HUES6 (cell line): ENCODE data around the gene MS4A2.
"Not testable (repeated sequence)": the region's sequence is repeated elsewhere in the genome, so short reads cannot be mapped to it uniquely, and the experiment has no call there.

Experiments used
- H3K27ac ChIP-seq: 2 replicates; pipeline ENCODE4 v1.7.0; 2013; ENCODE audit warnings: low read depth, mild to moderate bottlenecking, low read length, inconsistent platforms
- H3K27me3 ChIP-seq: 2 replicates; pipeline ENCODE4 v1.6.1; 2013; ENCODE audit warnings: low read length; ENCODE audit not compliant: control insufficient read depth, insufficient read depth
- H3K36me3 ChIP-seq: 2 replicates; pipeline ENCODE4 v1.6.1; 2013; ENCODE audit warnings: low read length; ENCODE audit not compliant: control insufficient read depth, insufficient read depth
- H3K4me1 ChIP-seq: 2 replicates; pipeline ENCODE4 v1.6.1; 2013; ENCODE audit warnings: low read length; ENCODE audit not compliant: control insufficient read depth, insufficient read depth
- H3K4me3 ChIP-seq: 2 replicates; pipeline ENCODE4 v1.5.1; 2013; ENCODE audit warnings: low read depth, low read length
- H3K9ac ChIP-seq: one replicate; pipeline ENCODE4 v1.6.1; 2013; ENCODE audit warnings: mild to moderate bottlenecking, low read length
- H3K9me3 ChIP-seq: 2 replicates; pipeline ENCODE4 v1.6.1; 2013; ENCODE audit warnings: low read depth, low read length; ENCODE audit not compliant: control insufficient read depth, insufficient read depth

Gene MS4A2

DNA sequence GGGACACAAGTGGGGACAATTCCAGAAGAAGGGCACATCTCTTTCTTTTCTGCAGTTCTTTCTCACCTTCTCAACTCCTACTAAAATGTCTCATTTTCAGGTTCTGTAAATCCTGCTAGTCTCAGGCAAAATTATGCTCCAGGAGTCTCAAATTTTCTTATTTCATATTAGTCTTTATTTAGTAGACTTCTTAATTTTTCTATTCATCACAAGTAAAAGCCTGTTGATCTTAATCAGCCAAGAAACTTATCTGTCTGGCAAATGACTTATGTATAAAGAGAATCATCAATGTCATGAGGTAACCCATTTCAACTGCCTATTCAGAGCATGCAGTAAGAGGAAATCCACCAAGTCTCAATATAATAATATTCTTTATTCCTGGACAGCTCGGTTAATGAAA lies at the start of gene MS4A2:
Gene MS4A2, plus strand, starts transcription at position 301 of the 400 bp plus-strand sequence. CDS start 102 bp downstream, outside the sequence.
- no peak within 1 kb of the TSS for H3K4me3 ChIP-seq
- no peaks in the 10 kb centered on the region for H3K4me1 ChIP-seq
- H3K36me3 ChIP-seq, result no peaks in the 10 kb centered on the region
- H3K27me3 ChIP-seq, result no peaks in the 10 kb centered on the region
- no peak within 1 kb of the TSS for H3K27ac ChIP-seq
- no peak within 1 kb of the TSS for H3K9ac ChIP-seq
- H3K9me3 ChIP-seq, result no peaks in the 10 kb centered on the region

DNA sequence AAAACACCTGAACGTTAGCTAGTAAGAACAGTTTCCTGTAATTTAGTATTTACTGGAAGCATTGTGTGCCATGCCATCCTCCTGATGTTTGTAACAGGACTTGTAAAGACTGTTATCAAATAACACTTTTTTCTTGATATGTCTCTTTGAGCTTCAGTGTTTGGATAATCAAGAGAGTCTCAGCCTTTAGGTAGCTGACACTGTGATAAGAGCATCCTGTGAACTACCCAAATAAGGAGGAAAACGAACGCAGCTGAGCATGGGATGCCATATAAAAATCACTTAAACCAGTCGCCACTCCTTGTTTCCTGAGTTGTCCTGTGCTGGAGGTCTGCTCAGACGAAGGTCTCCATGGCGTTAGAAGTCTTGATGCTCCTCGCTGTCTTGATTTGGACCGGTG lies 48.4 kb upstream of the MS4A2 start, which contains the start of gene OOSP2:
Gene OOSP2, plus strand, starts transcription at position 301 of the 400 bp plus-strand sequence. Its CDS starts 51 bp downstream, at position 352.
- Histone ChIP-seq H3K9me3 (no peaks in the 10 kb centered on the region), H3K9ac (no peak within 1 kb of the TSS), H3K27me3 (no peaks in the 10 kb centered on the region)

DNA sequence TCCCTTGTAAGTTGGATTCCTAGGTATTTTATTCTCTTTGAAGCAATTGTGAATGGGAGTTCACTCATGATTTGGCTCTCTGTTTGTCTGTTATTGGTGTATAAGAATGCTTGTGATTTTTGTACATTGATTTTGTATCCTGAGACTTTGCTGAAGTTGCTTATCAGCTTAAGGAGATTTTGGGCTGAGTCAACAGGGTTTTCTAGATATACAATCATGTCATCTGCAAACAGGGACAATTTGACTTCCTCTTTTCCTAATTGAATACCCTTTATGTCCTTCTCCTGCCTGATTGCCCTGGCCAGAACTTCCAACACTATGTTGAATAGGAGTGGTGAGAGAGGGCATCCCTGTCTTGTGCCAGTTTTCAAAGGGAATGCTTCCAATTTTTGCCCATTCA lies 38.0 kb upstream of the MS4A2 start:
- H3K4me3 ChIP-seq, H3K9ac ChIP-seq, H3K27me3 ChIP-seq, H3K36me3 ChIP-seq, H3K9me3 ChIP-seq, H3K4me1 ChIP-seq, H3K27ac ChIP-seq: not testable (repeated sequence)

More for the DNA sequence above, 48.4 kb upstream of the MS4A2 start, which contains the start of gene OOSP2:
- no peaks in the 10 kb centered on the region for H3K36me3 ChIP-seq
- H3K4me1 ChIP-seq, result peaks cover 3% of the 10 kb centered on the region; the same call in 1 of the 2 replicates
- H3K4me3 ChIP-seq, result no peak within 1 kb of the TSS
- no peak within 1 kb of the TSS for H3K27ac ChIP-seq

GRCh38 chr11:60050839-60051238 lies 37.6 kb upstream of the MS4A2 start:
- not testable (repeated sequence) for H3K9ac ChIP-seq, H3K27me3 ChIP-seq, H3K27ac ChIP-seq, H3K4me1 ChIP-seq, H3K36me3 ChIP-seq, H3K9me3 ChIP-seq, H3K4me3 ChIP-seq

GRCh38 chr11:60056349-60056969 lies 32.0 kb upstream of the MS4A2 start, which contains the start of gene MS4A3:
MS4A3 (plus strand) TSS chr11:60056665; CDS start chr11:60061161, 4,496 bp downstream.
- Histone ChIP-seq H3K9ac (no peak within 1 kb of the TSS), H3K9me3 (no peaks in the 10 kb centered on the region), H3K27me3 (no peaks in the 10 kb centered on the region), H3K27ac (no peak within 1 kb of the TSS), H3K36me3 (no peaks in the 10 kb centered on the region), H3K4me1 (no peaks in the 10 kb centered on the region), H3K4me3 (no peak within 1 kb of the TSS)

DNA sequence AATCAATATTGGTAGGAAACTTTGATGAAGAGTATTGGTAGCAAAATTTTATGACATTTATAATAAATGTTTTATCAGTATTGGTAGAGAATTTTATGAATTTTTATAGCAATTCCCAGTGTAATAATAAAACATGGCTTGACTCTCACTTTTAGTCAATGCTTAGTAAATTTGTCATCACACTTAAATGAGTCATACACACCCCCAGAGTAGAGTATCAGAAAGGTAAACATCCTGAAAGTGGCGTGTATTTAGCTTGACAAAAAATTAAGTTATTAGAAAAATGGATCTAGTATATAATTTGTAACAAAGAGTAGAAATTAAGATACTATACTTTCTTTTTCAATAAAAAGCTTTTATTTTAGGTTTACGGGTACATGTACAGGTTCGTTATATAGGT lies 29.4 kb upstream of the MS4A2 start:
- no peak overlapping the region for H3K4me3 ChIP-seq
- no peak overlapping the region for H3K27ac ChIP-seq
- H3K27me3 ChIP-seq, result no peaks in the 10 kb centered on the region
- H3K36me3 ChIP-seq, result no peaks in the 10 kb centered on the region
- no peaks in the 10 kb centered on the region for H3K4me1 ChIP-seq
- H3K9ac ChIP-seq, result no peak overlapping the region
- H3K9me3 ChIP-seq, result no peaks in the 10 kb centered on the region

DNA sequence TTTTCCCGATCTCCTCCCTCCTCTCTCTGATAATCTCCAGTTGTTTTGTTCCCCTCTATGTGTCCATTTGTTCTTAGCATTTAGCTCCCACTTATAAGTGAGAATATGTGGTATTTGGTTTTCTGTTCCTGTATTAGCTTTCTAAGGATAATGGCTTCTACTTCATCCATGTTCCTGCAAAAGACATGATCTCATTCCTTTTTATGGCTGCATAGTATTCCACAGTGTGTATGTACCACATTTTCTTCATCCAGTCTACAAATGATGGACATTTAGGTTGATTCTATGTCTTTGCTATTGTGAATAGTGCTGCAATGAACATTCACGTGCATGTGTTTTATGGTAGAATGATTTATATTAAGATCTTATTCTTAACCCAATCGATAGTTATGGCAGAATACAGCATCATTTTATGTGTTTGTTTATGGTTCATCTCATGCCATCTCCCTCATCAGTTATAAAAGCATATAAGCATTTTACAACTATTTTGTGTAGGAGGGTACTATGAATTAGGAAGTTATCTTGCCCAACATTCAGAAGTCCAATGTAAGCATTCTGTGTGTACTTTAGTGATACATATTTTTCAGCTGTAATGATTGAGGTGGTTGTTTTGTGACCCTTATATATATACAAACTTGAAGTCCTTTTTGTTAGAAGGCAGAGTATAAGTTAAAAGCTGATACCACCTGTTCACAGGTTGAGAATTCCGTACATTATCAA lies 28.8 kb upstream of the MS4A2 start:
- Histone ChIP-seq H3K4me3 (no peak overlapping the region), H3K27me3 (no peaks in the 10 kb centered on the region), H3K4me1 (no peaks in the 10 kb centered on the region), H3K27ac (no peak overlapping the region), H3K9ac (no peak overlapping the region), H3K36me3 (no peaks in the 10 kb centered on the region), H3K9me3 (no peaks in the 10 kb centered on the region)

DNA sequence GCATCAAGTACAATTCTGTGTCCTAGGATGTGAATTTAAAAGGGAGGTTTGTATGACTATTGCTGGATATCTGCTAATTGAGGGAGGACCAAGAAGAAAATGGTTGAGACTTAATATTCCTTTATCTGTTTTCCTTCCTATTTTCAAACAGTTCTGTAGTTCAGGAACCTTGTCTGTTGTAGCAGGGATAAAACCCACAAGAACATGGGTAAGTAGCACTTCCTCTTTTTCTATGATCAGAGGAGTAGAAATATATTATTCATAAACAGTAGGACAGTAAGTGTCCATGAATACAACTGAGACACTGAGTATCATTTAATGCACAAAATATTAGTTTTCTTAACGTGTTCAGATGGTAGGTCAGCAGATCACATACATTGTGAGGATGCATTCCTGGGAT lies 24.4 kb upstream of the MS4A2 start:
- H3K27me3 ChIP-seq, result no peaks in the 10 kb centered on the region
- no peak overlapping the region for H3K27ac ChIP-seq
- no peaks in the 10 kb centered on the region for H3K9me3 ChIP-seq
- H3K36me3 ChIP-seq, result no peaks in the 10 kb centered on the region
- H3K4me1 ChIP-seq, result no peaks in the 10 kb centered on the region
- no peak overlapping the region for H3K4me3 ChIP-seq
- no peak overlapping the region for H3K9ac ChIP-seq

DNA sequence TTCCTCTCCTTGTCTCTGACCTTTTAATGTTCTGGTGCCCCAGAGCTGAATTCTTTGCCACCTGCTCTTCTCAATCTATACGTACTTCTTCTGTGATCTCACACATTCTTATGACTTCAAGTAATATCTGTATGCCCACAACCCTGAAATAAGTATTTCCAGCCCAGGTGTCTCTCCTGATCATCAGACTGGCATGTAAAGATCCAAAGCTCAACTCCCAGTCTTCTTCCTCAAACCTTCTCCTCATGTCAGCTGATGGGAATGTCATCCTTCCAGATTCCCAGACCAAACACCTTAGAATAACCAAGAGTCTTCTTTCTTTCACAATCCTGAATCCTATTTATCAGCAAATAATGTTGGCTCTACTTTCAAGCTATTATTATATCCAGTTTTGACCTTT lies 22.7 kb upstream of the MS4A2 start:
- Histone ChIP-seq H3K9me3 (no peaks in the 10 kb centered on the region), H3K27ac (no peak overlapping the region), H3K4me1 (no peaks in the 10 kb centered on the region), H3K27me3 (no peaks in the 10 kb centered on the region), H3K4me3 (no peak overlapping the region), H3K36me3 (no peaks in the 10 kb centered on the region), H3K9ac (no peak overlapping the region)

GRCh38 chr11:60069450-60069849 lies 19.0 kb upstream of the MS4A2 start:
- Histone ChIP-seq H3K9ac (no peak overlapping the region), H3K27me3 (no peaks in the 10 kb centered on the region), H3K4me1 (no peaks in the 10 kb centered on the region), H3K9me3 (peaks cover 4% of the 10 kb centered on the region; the same call in 1 of the 2 replicates), H3K36me3 (no peaks in the 10 kb centered on the region), H3K27ac (no peak overlapping the region), H3K4me3 (no peak overlapping the region)

- H3K9me3 ChIP-seq, H3K9ac ChIP-seq, H3K27me3 ChIP-seq, H3K4me1 ChIP-seq, H3K27ac ChIP-seq, H3K36me3 ChIP-seq, H3K4me3 ChIP-seq: not testable (repeated sequence)
Observed at GRCh38 chr11:60071644-60072043, 16.8 kb upstream of the MS4A2 start.
